Astrocyte (in vitro differentiated cells and primary cell): Measurements from ENCODE around the gene APOBEC3B. TPM values are rescaled to one million over a fixed set of nuclear protein-coding genes. Genes with fewer than 3 reads are reported as not detected.
"Not testable (repeated sequence)": the region's sequence is repeated elsewhere in the genome, so short reads cannot be mapped to it uniquely, and the experiment has no call there.

ENCODE experiments used
- DNase-seq: peaks from one replicate; pipeline ENCODE4 v3.0.0-alpha.2; 2010; ENCODE audit warnings: low read depth
- FAIRE-seq: peaks from 2 replicates; lab custom pipeline; 2011; peaks lifted over from hg19 to GRCh38; lab: Jason Lieb, UNC
- H2AFZ ChIP-seq: 2 replicates; pipeline ENCODE4 v1.6.0; 2012; ENCODE audit warnings: low read depth, low read length, inconsistent platforms
- H3K27ac ChIP-seq: 2 replicates; pipeline ENCODE4 v1.5.1; 2011; ENCODE audit warnings: low read depth, low read length, inconsistent platforms
- H3K27me3 ChIP-seq: 2 replicates; pipeline ENCODE4 v1.6.0; 2011; ENCODE audit warnings: low read length, inconsistent platforms; ENCODE audit not compliant: insufficient read depth
- H3K36me3 ChIP-seq: 2 replicates; pipeline ENCODE4 v1.5.1; 2011; ENCODE audit warnings: low read length, inconsistent platforms; ENCODE audit not compliant: insufficient read depth
- H3K4me1 ChIP-seq: 2 replicates; pipeline ENCODE4 v1.5.1; 2011; ENCODE audit warnings: low read length, inconsistent platforms; ENCODE audit not compliant: insufficient read depth
- H3K4me2 ChIP-seq: 2 replicates; pipeline ENCODE4 v1.6.0; 2012; ENCODE audit warnings: low read length, inconsistent platforms
- H3K4me3 ChIP-seq: 2 replicates; pipeline ENCODE4 v1.5.1; 2011; ENCODE audit warnings: low read depth, mild to moderate bottlenecking, low read length, inconsistent platforms; ENCODE audit not compliant: insufficient read depth
- H3K79me2 ChIP-seq: 2 replicates; pipeline ENCODE4 v1.6.0; 2012; ENCODE audit warnings: mild to moderate bottlenecking, low read length, inconsistent platforms; ENCODE audit not compliant: insufficient read depth
- H3K9ac ChIP-seq: 2 replicates; pipeline ENCODE4 v1.6.0; 2012; ENCODE audit warnings: mild to moderate bottlenecking, low read length, inconsistent platforms
- H3K9me3 ChIP-seq: 2 replicates; pipeline ENCODE4 v1.5.1; 2012; ENCODE audit warnings: low read depth, mild to moderate bottlenecking, low read length, inconsistent platforms; ENCODE audit not compliant: insufficient read depth
- H4K20me1 ChIP-seq: 2 replicates; pipeline ENCODE4 v1.6.0; 2012; ENCODE audit warnings: low read length, inconsistent platforms; ENCODE audit not compliant: insufficient read depth
- H3K27ac Mint-ChIP-seq: one replicate; pipeline ENCODE4 v1.8.0; 2021; ENCODE audit warnings: mild to moderate bottlenecking, mixed read lengths; ENCODE audit not compliant: unreplicated experiment
- H3K27me3 Mint-ChIP-seq: one replicate; pipeline ENCODE4 v1.8.0; 2021; ENCODE audit warnings: low read depth, mixed read lengths; ENCODE audit not compliant: unreplicated experiment
- H3K36me3 Mint-ChIP-seq: one replicate; pipeline ENCODE4 v1.8.0; 2021; ENCODE audit warnings: low read depth, mixed read lengths; ENCODE audit not compliant: unreplicated experiment
- H3K4me1 Mint-ChIP-seq: one replicate; pipeline ENCODE4 v1.8.0; 2021; ENCODE audit warnings: low read depth, mixed read lengths; ENCODE audit not compliant: unreplicated experiment
- H3K4me3 Mint-ChIP-seq: one replicate; pipeline ENCODE4 v1.8.0; 2021; ENCODE audit warnings: mild to moderate bottlenecking, moderate library complexity, mixed read lengths; ENCODE audit not compliant: unreplicated experiment
- H3K9me3 Mint-ChIP-seq: one replicate; pipeline ENCODE4 v1.8.0; 2021; ENCODE audit warnings: mild to moderate bottlenecking, mixed read lengths; ENCODE audit not compliant: unreplicated experiment
- CTCF ChIP-seq: IDR thresholded peaks from 2 replicates; pipeline ENCODE4 v1.5.1; 2011; ENCODE audit warnings: low read depth, mild to moderate bottlenecking, inconsistent platforms, low read length, moderate library complexity; ENCODE audit not compliant: insufficient read depth
- EZH2 ChIP-seq: IDR thresholded peaks from 2 replicates; pipeline ENCODE4 v1.6.1; 2012; ENCODE audit warnings: mild to moderate bottlenecking, low read length, inconsistent platforms; ENCODE audit not compliant: insufficient read depth
- total RNA-seq: library from RNA; stranded (reverse); gene quantifications from 2 replicates; pipeline ENCODE4 v1.2.1, GENCODE V29; 2021

APOBEC3B gene
- total RNA-seq, 1 donor from 2014 or later = 3.0 TPM

GRCh38 chr22:38959590-38959989, 22.6 kb upstream of the APOBEC3B start:
- no peak for DNase-seq
- no peak overlapping the region for H3K27ac ChIP-seq
- TF ChIP-seq EZH2 = no peak
- no peak for TF ChIP-seq CTCF
- no peak overlapping the region for H3K4me3 Mint-ChIP-seq
- H3K9me3 ChIP-seq = no peaks in the 10 kb centered on the region
- H3K27me3 Mint-ChIP-seq = peaks cover 51% of the 10 kb centered on the region
- H2AFZ ChIP-seq = no peak overlapping the region
- H3K4me1 ChIP-seq = no peaks in the 10 kb centered on the region
- no peak overlapping the region for H3K4me2 ChIP-seq
- H3K4me1 Mint-ChIP-seq = peaks cover 2% of the 10 kb centered on the region
- H3K9me3 Mint-ChIP-seq = peaks cover 2% of the 10 kb centered on the region
- no peaks in the 10 kb centered on the region for H3K36me3 Mint-ChIP-seq
- H3K79me2 ChIP-seq = no peaks in the 10 kb centered on the region
- no peaks in the 10 kb centered on the region for H4K20me1 ChIP-seq
- H3K27ac Mint-ChIP-seq = no peak overlapping the region
- no peak overlapping the region for H3K9ac ChIP-seq
- no peak for FAIRE-seq
- peaks cover 8% of the 10 kb centered on the region for H3K27me3 ChIP-seq
- no peaks in the 10 kb centered on the region for H3K36me3 ChIP-seq
- H3K4me3 ChIP-seq = no peak overlapping the region

- H3K4me1 ChIP-seq, H3K36me3 Mint-ChIP-seq, H3K9me3 Mint-ChIP-seq, H3K9ac ChIP-seq, H3K79me2 ChIP-seq, H3K9me3 ChIP-seq, H3K27ac Mint-ChIP-seq, H3K27me3 ChIP-seq, H2AFZ ChIP-seq, H3K4me3 ChIP-seq, FAIRE-seq, DNase-seq, H3K4me2 ChIP-seq, H3K4me3 Mint-ChIP-seq, H3K36me3 ChIP-seq, H3K27ac ChIP-seq, H4K20me1 ChIP-seq, H3K4me1 Mint-ChIP-seq: not testable (repeated sequence)
- peaks cover 52% of the 10 kb centered on the region for H3K27me3 Mint-ChIP-seq
Observed at GRCh38 chr22:38960673-38961072, 21.5 kb upstream of the APOBEC3B start.

- not testable (repeated sequence) for H3K4me1 ChIP-seq, H3K9me3 Mint-ChIP-seq, H3K4me3 ChIP-seq, H3K9me3 ChIP-seq, H3K4me2 ChIP-seq, H3K4me3 Mint-ChIP-seq, H3K9ac ChIP-seq, H4K20me1 ChIP-seq, H3K27ac Mint-ChIP-seq, H3K36me3 Mint-ChIP-seq, H3K27me3 ChIP-seq, H3K36me3 ChIP-seq, H3K79me2 ChIP-seq, FAIRE-seq, DNase-seq, H2AFZ ChIP-seq, H3K4me1 Mint-ChIP-seq, H3K27ac ChIP-seq
- peaks cover 46% of the 10 kb centered on the region for H3K27me3 Mint-ChIP-seq
Observed at GRCh38 chr22:38963291-38963738, 18.8 kb upstream of the APOBEC3B start.
